Measurements from ENCODE around the gene NSMCE1.
A peak's percentile ranks its signal among the peaks of the same experiment; 100 is the strongest.
"Not testable (repeated sequence)": the region's sequence is repeated elsewhere in the genome, so short reads cannot be mapped to it uniquely, and the experiment has no call there.

Gene NSMCE1

DNA sequence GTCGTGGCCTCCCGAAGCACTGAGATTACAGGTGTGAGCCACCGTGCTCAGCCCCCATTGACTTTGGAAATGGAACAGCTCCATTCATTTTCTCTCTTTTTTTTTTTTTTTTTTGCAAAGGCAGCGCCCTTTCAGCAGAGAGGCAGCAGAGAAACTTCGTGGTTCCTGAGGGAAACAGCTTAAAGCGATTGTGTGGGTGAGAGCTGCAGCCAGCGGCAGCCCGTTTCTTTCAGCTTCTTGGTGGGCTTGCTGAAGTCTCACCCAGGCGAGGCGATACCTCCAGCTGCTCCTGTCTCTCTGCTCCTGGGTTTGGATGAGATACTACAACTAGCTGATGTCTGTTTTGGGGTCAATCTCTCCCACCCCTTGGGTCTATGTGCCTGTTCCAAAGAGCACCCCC, 57.5 kb downstream of the NSMCE1 start:
- DNase-seq = no peak

DNA sequence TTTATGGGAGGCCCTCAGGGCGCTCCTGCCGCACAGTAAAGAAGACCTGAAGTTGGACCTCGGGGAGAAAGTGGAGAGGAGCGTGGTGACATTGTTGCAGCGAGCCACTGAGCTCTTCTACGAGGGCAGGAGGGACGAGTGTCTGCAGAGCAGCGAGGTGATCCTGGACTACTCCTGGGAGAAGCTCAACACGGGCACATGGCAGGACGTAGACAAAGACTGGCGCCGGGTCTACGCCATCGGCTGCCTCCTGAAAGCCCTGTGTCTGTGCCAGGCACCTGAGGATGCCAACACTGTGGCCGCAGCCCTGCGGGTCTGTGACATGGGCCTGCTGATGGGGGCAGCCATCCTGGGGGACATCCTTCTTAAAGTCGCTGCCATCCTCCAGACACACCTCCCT, 58.4 kb downstream of the NSMCE1 start:
- no peak for DNase-seq

DNA sequence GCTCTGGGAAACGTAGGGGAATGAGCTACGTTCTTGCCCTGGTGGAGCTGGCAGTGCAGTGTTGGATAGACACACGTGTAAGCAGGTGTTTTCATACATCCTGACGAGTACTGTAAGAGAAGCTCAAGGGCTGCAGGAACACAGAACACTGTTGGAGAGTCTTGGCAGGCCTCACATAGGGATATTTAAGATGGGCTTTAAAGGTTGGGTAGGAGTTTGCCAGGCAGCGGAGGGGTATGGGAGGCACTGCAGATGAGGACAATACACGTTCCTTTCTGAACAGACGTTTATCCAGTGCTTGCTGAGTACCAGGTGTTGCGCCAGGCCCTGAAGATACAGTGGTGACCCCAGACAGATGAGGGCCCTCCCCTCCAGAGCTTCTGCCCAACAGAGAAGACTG, 59.0 kb downstream of the NSMCE1 start:
- DNase-seq = no peak

DNA sequence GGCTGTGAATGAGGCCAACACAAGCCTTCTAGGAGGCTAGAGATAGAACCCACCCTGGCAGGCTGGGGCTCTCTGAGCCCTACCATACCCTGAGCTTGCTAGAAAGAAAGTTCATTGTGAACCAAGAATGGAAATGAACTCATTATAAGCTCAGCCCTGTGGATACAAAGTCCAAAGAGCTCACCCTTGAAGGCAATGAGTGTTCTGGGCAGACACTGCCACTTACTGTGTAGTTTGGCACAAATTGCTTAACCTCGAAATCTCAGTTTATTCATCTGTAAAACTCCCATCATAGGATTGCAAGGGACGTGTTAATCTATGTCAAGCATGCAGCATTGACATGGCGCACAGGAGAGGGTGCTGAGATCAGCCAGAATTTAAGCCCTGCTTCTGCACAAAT, 59.8 kb downstream of the NSMCE1 start:
- no peak for DNase-seq

DNA sequence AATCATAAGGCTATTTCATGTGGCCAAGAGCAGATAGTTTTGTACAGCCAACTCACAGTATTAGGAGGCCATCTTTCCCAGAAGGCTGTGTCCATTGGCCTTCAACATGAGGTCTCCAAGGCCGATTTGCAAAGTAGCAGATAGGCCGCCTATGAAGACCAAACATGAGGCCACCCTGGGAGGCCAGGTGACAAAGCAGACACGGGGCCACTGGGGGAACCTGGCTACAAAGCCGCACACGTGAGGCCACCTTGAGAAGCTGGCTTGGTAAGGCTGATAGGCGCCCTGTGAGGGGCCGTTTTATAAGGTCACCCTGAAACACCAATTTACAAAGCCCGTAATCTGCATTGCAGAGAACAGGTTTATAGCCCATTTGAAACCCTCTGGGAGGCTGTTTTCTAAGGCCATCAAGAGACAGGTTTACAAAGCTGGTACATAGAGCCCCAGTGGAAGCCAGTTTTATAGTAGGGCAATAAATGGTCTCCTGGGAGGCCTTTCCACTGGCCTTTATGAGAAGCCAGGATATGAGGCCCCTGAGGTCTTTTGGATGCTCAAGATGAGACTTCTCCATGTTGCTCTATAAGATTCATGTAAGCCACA, 60.4 kb downstream of the NSMCE1 start:
- DNase-seq = no peak

DNA sequence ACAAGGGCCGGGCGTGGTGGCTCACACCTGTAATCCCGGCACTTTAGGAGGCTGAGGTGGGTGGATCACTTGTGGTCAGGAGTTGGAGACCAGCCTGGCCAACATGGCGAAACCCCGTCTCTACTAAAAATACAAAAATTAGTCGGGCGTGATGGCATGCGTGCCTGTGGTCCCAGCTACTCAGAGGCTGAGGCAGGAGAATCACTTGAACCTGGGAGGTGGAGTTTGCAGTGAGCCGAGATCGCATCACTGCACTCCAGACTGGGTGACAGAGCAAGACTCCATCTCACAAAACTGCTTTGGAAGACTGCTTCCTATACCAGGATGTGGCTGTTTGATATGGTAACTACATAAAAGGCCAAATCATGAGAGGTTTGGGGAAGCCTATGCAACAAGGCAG, 61.5 kb downstream of the NSMCE1 start:
- not testable (repeated sequence) for DNase-seq

DNA sequence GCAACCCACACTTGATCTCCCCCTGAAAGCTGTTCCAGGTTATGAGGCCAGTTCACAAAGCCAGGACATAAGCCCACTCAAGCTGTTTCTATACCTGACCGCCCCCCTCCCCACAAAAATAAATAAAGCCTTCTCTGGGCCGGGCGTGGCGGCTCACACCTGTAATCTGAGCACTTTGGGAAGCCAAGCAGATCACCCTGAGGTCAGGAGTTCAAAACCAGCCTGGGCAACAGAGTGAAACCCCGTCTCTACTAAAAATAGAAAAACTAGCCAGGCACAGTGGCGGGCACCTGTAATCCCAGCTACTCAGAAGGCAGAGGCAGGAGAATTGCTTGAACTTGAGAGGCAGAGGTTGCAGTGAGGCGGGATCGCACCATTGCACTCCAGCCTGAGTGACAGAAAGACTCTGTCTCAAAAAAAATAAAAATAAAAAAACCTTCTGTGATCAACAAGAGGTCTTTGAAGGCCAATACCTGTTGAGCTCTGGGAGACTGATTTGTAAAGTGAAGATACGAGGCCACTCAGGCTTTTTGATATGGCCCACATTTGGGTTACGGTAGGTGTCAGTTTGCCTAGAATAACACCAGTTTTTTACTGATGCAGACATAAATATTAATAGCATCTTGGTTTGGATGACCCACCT, 63.0 kb downstream of the NSMCE1 start:
- DNase-seq = no peak

DNA sequence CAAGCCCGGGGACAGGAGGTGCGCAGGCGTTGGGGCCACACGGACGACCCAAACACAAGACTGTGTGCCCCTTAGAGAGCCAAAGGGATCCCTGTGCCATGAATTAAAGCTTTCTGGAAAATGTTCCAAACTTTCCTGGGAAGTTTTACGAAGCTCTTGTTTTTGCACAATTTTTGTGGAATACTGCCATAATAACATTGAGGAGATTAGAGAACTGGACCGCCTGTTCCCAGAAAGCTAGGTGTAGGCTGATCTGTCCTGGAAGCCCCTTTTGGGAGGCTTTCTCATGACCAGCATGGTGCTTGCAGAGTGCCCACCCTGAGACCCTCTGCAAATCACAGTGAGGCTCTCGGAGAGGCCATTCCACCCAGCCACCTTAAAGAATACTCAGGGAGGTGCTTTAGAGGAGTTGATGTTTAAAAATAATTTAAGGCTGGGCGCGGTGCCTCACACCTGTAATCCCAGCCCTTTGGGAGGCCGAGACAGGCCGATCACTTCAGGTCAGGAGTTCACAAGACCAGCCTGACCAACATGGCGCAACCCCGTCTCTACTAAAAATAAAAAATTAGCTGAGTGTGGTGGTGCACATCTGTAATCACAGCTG, 64.2 kb downstream of the NSMCE1 start:
- no peak for DNase-seq

DNA sequence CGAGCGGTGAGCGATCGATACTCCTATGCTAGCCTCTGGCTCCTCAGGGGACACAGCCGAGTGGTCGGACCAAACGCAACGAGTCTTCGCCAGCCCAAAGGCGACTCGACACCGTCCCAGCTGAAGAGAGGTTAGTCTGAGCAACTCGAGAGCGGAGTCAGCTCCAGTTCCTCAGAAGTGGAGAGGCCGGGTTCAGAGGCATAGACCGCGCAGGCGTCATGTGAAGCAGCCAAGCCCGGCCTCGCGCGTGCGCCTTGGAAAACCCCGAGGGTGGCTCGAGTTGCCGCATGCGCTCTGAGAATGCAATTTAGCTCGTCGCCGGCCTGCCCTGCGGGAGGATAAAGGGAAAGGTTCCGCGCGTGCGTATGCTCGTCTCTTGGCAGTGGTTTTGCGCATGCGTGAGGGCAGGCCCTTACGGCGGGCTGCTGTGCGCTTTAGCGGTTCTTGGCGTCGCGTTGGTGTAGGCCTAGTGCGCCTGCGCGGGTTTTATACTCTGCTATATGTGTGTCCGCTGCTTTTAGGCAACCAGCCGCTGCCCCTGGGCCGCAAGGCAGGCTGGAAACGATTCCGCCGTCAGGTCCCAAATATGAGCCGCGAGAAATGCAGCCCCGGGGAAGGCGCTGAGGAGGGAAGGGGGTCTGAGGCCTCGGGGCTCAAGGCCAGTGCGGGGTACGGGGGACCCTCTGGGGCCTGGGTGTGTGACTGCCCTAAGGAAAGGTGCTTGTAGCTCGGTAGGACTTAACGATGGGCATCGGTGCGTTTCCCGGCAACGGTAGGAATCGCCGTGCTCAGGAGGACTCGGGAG, 64.9 kb downstream of the NSMCE1 start, which contains the start of gene KDM8:
Gene KDM8, plus strand, starts transcription at position 20 of the 805 bp plus-strand sequence. CDS start 6,598 bp downstream, outside the sequence.
- peak; percentile 98 for DNase-seq

DNA sequence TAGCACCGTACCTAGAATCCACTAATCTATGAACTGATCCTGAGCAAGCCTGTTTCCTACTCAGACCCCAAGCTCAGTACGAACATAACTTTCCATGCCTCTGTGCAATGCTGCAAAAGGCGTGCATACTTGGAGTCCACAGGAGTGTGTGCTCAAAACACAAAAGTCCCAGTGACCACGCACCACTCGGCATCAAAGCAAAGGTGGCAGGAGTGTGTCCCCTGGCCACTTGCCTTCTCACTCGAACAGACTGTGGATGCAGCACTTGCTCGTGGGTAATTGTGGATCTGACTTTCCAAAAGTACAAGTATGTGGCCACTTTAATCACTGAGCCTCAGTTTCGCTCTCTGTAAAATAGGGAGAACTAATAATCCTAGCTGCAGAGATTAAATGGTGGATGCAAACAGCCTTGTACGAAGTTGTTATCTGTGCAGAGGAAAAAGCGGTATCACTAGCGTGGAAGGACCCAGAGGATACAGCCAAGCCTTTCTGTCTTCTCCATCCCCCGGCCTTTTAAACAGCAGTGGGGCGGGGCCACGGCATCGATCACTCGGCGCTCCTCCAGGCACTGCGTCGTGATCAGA, 65.6 kb downstream of the NSMCE1 start:
- peak; percentile 93 for DNase-seq

DNA sequence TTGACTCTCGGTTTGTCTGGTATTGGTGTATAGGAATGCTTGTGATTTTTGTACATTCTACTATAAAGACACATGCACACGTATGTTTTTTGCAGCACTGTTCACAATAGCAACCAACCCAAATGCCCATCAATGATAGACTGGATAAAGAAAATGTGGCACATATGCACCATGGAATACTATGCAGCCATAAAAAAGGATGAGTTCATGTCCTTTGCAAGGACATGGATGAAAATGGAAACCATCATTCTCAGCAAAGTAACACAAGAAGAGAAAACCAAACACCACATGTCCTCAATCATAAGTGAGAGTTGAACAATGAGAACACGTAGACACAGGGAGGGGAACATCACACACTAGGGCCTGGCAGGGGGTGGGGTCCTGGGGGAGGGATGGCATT, 67.7 kb downstream of the NSMCE1 start:
- DNase-seq = not testable (repeated sequence)

DNA sequence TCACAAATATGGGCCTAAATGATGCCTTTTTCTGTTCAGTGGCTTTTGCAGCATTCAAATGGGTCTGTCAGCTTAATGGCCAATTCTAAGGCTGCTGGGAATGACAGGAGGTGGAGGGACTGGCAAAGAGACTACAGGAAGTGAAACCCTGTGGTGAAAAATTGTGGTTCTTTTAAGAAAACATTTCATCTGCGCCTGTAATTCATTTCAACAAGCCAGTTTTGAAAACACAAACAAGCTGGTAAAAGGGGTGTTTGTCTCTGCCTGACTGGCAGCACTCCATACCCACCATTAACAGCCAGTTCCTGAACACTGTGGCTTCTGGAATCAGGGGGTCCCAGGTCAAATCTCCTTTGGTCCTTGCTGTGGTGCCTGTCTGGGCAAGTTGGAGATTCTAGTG, 68.8 kb downstream of the NSMCE1 start:
- no peak for DNase-seq

DNA sequence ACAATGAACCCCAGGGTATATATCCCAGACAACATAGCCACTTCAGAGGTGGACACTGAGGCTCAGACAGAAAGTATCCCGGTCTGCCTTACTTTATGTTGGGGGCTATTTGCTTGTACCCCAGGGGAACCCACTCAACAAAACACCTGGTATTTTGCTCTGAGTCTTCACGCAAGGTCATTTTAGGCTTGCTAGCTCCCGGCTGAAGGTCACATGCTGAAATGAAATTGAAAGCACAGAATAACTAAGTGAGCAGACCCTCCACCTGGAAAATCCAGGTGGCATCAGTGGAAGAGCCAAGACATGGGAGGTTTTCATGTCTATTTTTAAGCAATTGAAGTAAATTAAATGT, 69.4 kb downstream of the NSMCE1 start:
- no peak for DNase-seq

DNA sequence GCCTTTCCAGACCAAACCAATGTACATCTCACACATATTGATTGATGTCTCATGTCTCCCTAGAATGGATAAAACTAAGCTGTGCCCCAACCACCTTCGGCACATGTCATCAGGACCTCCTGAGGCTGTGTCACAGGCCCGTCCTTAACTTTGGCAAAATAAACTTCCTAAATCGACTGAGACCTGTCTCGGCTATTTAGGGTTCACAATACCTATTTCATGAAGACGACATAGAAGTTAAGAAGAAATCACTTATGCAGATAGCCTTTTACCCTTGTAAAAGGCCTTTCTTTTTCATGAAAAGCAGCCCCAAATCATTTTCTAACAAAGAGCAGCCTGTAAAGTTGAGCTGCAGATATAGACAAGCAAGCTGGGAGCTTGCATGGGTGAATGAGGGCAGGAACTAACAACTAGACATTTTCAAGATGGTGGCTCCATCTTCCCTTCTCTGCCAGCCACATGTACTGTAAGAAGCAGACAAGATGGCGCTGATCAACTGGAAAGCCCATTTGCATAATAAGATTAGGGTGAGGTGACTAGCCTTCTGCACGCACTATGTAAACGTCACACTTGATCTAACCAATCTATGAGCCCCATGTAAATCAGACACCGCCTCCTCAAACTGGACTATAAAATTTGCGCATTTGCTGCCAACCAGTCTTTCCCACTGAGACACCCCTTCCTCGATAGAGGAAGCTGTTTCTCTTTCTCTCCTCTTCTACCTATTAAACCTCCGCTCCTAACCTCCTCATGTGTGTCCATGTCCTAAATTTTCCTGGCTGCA, 69.9 kb downstream of the NSMCE1 start:
- no peak for DNase-seq

DNA sequence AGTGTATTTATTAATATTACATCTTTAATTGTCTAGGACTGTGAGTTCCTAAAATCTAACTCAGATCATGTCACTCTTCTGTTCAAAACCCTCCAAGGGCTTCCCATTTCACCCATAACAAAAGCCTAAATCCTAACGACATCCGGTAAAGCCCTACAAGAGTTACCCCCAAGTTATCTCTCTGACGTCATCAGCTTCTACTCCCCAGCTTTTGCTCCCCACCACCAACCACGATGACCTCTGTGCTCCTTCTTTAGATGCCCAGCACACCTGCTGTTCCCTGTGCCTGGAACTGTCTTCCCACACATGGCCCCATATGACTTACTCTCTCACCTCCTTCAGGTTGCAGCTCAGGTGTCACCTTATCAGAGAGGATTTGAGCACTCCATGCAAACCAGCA, 71.6 kb downstream of the NSMCE1 start:
- DNase-seq = no peak

DNA sequence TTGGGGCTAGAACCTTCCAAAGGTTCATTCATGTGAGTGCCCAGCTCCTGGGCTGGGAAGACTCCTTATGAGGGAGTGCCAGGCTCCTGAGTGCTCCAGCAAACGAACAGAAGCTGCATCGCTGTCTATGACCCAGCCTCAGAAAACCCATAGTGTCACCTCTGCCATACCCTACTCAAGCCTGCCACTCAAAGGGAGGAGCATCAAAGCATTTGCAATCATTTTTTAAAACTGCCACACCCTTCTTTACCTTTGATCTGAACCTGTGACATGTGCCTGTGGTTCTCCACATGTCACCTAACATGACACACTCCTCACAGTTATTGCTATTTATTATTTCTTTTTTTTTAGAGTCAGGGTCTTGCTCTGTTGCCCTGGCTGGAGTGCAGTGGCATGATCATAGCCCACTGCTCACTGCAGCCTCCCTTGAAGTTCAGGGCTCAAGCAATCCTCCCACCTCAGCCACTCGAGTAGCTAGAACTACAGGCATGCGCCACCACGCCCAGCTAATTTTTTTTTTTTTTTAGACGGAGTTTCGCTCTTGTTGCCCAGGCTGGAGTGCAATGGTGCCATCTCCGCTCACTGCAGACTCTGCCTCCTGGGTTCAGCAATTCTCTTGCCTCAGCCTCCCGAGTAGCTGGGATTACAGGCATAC, 72.5 kb downstream of the NSMCE1 start:
- DNase-seq = no peak

DNA sequence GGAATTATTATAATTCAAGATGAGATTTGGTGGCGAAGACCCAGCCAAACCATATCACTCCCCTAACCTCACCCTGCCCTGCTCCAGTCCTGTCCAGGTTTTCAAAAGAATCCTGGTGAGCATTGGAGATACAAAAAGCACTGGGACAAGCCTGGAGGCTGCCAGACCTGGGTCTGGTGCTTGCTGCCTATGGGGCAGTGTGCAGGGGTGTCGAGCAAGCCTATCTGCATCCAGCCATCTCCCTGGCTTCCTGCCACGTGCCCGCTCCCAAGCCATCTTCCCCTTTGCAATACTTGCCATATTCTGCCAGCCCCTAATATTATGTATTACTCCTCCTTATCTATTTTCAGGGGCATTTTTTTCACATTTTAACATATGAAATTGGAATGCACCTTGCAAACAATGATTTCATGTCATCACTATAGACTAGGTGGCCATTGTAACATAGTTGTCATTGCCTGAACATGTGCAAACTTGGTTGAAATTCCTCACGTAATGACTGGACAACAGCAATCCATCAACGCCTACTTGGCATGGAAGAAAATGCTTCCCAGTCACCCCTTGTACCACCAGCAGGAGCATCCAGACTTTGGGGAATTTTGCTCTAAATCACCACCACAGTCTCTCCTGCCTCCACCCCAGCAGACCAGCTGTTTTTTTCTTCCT, 73.4 kb downstream of the NSMCE1 start:
- no peak for DNase-seq

DNA sequence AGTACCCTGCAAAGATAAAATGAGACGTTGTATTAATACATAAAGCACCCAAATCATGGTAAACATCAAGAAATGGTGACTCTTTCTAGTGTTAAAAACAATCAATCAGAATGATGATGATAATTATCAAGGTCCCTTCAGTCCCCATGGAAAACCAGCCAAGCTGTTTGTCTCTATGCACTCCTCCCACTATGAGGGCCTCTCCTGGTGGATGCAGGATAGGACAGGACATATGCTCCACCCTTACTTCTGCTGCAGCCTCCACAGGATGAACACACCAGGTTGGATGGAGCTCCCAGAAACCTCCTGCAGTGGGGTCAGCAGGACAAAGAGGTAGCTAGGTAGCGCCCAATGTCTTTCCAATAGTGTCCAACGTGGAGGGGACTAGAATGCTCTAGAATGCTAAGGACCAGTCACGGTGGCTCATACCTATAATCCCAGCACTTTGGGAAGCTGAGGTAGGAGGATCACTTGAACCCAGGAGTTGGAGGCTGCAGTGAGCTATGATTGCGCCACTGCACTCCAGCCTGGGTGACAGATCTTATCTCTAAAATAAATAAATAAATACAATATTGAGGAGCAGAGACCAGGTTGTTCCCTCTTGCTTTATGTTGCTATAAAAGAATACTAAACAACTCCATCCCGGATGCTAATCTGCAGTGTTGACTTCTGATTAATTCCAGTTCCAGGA, 75.1 kb downstream of the NSMCE1 start:
- DNase-seq = no peak

DNA sequence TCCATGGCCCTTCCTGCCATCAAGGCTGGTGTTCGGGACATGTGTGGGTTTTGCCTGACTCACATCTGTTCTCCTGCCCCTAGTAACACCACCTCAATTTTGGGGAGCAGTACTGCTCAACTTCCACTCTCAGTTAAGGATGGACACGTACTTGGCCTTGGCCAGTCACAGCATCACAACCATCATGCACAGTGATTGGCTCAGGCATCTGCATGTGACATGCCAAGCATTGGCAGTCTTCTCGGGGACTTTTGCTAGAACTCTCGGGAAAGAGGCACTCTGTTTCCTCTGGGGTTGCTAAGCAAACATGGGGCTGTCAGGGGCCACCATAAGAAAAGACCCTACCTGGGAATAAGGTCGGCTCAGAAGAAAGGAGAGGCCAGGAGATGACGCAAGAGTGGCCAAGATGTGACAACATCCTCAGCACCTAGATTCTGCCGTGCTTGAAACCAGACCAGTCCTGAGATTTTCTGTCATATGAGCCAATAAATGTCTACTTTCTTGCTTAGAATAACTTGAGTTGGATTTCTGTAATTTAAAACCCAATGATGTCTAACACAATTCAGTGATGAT, 77.1 kb downstream of the NSMCE1 start:
- DNase-seq = no peak

DNA sequence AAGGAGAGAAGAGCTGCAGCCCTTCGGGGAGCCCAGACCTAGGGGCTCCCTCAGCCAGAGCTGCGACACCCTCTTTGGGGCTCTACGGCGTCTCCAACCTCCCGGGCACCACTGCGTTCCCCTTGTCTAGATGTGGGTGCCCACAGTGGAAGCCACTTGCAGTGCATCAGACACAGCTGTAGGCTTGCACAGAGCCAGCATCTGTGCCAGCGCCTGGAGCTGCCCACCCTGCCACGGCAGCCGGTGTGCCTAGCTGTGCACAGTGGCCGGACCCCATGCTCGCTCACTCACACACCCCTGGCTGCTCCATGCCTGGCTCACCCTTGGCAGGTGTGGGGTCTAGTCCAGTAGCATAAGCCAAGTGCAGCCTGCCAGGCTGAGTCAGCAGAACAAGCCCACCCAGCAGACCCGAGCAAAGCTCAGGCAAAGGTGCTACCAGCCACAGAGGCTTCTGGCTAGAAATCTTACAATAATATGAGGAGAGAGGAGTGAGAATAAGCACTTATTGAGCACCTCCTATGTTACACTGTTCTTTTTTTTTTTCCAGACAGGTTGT, 78.2 kb downstream of the NSMCE1 start:
- no peak for DNase-seq
